Superior temporal gyrus (tissue), 1 donor: Measurements from ENCODE around the gene SPOCD1.

ENCODE experiments used
- DNase-seq: peaks from one replicate; pipeline ENCODE4 v3.0.0-alpha.2; 2016; ENCODE audit errors: extremely low spot score

Gene SPOCD1

DNA sequence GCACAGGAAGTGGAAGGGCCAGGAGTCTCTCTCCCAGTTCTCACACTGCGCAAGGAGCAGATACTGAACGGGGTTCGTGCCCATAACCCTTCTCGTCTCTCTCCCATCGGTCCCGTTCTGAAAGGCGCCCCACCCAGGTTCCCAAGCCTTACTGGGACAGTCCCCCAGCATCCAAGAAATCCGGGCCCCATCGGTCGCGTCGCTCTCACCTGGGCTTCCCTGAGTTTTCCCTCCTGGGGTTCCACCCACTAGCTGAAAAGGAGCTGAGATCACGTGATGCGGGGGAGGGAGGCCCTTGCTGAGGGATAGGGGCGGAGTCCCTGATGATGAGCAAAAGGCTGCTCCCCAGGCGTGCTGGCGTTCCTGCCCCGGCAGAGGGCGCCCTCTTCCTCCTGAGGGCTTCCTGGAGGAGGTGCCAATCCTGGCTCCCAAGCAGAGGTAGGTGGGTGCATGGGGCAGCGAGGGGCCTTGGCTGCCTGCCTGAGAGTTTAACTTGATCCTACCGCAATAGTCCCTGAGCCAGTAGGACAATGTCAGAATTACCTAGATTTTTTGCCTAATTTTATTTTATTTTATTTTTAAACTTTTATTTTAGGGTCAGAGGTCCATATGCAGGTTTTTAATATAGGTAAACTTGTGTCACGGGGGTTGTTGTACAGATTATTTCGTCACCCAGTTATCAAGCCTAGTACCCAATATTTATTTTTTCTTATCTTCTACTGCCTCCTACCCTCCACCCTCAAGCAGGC, at the start of gene SPOCD1:
TSS of gene SPOCD1 (minus strand) at position 271 of the 749 bp plus-strand sequence. CDS start 689 bp downstream, outside the sequence.
- no peak for DNase-seq

DNA sequence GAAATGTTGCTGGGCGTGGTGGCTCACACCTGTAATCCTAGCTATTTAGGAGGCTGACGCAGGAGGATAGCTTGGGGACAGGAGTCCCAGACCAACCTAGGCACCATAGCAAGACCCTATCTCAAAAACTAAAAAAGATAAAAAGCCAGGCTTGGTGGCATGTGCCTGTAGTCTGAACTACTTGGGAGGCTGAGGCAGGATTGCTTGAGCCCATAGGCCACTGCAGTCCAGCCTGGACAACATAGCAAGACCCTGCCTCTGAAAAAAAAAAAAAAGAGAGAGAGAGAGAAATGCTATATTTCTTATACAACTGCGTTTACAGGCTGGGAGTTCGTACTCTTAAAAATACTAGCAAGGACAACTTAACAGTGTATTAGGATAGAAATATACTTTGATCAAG, 46.2 kb upstream of the SPOCD1 start:
- no peak for DNase-seq

DNA sequence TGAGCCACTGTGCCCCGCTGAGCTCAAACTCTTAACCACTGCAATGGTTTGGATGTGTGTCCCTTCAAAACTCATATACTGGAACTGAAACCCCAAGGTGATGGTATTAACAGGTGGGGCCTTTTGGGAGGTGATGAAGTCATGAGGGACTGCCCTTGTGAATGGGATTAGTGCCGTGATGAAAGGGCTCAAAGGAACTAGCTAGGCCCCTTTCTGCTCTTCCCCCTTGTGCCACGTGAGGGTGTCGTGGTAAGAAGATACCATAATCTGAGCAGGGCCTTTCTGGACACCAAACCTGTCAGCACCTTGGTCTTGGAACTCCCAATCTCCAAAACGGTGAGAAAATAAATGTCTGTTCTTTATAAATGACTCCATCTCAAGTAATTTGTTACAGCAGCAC, 45.5 kb upstream of the SPOCD1 start:
- no peak for DNase-seq

DNA sequence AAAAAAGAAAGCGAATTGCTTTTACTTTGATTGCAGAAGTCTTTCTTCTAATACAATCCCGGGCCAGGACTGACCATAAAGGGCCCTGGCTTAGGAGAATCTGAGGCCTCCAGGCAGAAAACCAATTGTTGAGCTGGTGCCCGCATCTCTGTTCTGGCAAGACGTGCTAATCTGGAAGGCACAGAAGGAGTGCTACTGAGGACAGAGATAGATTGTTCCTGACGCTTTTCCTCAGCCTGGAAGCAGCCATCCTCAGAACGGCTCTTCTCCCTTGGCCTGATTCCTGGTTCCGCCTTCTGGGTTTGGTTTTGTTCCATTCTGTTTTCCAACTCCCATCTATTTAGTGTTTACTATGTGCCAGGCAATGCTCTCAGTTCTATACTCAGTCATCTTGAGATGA, 44.8 kb upstream of the SPOCD1 start:
- peak; percentile 62 for DNase-seq

DNA sequence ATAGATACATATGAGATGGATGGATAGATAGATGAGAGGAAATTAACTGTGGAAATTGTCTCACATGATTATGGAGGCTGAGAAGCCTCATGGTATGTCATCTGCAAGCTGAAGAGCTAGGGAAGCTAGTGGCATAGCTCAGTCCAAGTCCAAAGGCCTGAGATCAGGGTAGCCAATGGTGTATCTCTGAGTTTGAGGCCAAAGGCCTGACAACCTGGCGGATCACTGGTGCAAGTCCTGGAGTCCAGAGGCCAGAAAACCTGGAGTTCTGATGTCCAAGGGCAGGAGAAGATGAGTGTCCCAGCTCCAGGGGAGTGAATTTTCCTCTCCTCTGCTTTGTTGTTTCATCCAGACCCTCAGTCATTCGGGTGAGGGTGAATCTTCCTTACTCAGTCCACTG, 43.9 kb upstream of the SPOCD1 start:
- DNase-seq = no peak

DNA sequence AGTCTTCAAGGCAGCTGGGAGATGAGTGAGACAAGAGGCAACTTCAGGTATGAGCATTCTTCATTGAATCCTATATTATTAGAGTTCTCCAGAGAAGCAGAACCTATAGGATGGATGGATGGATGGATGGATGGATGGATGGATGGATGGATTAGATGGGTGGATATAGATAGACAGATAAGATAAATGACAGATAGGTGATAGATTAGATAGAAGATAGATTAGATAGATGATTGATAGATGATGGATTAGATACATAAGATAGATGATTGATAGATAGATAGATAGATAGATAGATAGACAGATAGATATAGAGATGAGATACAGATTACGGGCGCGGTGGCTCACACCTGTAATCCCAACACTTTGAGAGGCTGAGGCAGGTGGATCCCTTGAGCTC, 43.2 kb upstream of the SPOCD1 start:
- no peak for DNase-seq

DNA sequence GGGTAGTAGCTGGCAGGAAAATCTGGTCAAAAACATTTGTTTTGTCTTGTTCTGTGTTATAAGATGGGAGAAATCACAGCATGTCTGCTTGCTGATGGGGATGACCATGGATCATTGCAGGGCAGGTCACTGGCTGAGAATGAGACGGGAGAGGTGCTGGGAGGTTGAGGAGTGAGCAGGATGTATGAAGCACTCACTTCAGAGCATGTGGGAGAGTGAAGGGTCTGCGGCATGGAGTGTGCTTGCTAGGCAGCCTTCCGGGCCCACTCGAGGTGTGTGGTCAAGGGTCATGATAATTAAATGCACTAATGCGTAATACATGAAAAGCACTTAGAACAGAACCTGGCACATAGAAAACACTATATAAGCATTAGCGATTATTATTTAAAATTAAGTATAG, 42.0 kb upstream of the SPOCD1 start:
- no peak for DNase-seq

DNA sequence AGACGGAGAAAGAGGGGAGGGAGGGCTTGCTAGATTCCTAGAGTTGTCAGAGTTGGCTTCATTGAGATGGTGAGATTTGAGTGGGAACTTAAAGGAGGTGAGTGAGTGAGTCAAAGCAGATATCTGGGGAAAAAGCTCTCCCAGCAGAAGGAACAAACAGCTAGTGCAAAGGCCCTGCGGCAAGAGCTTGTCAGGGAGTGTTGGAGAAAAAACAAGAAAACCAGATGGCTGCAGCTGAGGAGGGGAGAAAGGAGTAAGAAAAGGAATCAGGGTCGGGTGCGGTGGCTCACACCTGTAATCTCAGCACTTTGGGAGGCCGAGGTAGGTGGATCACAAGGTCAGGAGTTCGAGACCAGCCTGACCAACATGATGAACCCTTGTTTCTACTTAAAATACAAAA, 40.3 kb upstream of the SPOCD1 start:
- DNase-seq = no peak

DNA sequence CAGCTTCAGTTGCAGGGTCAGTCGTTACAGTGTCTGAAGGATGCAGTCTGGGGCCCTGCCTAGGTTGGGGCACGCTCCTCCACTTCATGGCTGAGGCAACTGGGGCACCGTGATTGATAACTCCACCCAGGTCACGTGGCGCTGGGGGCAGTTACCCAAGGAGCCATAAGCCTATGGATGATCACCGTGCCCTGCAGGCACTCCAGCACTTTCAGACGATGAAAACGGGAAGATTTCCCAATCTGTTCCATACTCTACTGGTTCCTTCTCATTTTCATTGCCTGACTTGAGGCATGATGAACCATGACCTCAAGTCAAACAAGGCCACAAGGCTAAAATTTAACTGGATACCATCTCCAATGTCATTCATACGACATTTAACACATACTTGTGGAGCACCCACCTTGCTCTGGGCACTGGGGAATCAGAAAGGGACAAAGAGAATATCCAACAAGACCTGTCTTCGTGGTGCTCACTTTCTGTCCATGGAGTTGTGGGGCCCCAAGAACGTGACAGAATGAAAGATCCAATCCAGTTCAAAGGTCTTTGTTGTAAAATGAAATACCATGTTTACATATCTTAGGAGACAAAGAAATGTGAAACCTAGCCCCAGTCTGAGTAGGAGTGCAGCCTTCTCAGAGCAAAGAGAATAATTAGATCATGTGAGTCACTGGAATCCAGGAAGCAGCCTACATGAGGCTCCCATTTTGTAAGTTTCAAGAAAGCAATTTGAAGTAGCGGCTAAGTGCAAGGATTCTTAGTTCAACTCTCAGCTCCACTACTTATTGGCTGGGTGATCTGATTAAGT, 39.4 kb upstream of the SPOCD1 start:
- no peak for DNase-seq

DNA sequence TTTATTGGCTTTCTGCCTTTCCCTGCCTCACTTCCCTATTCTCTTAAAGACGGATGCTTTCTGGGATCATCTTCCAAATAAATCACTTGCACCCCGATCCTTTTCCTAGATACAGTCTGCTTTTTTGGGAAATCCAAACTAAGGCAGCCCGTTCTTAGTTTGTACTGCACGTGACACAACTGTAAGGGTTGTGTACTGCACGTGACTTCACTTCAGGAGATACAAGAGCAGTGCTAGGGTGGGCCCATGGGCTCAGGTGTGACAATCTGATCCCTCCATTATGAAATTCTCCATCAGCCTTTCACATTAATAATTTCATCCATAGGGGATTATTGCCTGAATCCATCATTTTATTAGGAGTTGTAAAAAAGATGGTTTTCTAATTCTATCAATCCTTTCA, 33.8 kb upstream of the SPOCD1 start:
- DNase-seq = no peak

DNA sequence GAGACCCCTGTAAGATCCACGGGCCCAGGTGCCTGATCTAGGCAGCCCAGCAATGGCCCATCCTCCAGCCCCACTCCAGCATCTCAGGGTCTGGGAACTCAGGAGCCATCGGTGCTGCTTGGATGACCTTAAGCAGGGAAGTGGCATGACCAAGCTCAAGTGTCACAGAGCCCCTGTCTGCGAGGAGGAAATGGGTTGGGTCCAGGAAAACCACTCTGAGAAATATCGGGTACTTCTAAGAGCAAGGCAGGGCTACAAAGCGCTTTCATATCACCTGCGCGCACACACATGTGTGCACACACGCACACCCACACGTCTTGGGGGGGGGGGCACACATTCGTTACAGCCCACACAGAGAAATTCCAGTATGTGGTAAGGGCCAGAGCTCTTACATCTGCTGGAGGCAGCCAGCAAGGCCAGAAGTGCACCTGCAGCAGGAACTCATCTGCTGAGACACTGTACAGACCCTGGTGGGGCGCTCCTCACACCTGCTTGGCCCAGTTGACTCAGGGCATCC, 32.6 kb upstream of the SPOCD1 start:
- no peak for DNase-seq

DNA sequence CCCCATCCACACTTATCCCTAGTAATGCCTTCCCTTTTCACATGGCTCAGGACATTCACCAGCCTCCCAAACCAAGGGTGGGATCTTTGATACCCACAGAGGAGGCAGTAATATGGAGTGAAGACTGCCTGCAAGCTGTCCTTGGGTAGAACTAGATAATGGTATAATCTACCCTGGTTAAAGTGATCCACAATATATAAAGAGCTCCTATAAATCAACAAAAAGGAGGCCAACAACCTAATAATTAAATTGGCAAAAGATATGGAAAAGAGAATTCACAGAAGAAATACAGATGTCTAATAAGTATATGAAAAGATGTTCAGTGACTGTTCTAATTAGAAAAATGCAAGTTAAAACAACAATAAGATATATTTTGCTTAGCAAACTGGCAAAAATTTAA, 30.7 kb upstream of the SPOCD1 start:
- no peak for DNase-seq

DNA sequence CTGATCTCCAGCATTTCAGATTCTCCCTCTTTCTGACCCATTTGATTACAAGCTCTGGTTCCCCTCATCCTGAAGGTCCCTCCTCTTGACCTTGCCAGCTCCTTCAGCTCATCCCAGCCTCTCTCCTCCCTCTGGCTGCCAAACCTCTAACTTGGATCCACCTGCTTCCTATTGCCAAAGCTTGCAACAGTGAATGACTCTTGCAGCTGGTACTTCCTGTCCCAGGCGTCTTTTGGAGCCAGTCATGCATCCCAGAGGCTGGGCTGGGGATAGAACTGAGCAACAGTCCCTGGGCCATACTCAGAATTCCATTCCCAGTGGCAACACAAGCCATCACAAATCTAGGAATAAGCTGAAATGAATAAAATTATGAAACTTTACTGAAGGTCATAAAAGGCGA, 27.7 kb upstream of the SPOCD1 start:
- DNase-seq = no peak

DNA sequence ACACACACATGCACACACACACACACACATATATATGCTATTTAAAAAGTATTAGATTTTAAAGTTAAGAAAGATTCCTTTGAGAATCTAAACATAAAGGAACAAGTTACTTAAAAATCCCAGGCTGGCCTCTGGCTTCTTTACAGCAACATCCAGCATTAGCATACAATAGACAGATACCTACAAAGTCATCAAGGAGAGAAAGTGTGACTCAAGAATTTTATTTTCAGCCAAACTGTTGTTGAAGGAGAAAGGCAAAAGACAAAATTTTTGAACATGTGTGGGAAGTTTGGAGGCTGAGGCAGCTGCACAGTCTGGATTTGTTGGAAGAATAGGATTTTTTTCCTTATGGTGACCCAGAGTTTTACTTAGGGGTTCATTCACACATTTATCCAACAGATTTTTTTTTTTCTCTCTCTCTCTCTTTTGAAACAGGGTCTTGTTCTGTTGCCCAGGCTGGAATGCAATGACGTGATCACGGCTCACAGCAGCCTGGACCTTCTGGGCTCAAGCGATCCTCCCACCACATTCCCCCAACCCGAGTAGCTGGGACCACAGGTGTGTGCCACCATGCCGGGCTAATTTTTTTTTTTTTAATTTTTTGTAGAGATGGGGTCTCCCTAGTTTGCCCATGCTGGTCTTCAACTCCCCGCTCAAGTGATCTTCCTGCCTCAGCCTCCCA, 24.0 kb upstream of the SPOCD1 start:
- peak; percentile 73 for DNase-seq

DNA sequence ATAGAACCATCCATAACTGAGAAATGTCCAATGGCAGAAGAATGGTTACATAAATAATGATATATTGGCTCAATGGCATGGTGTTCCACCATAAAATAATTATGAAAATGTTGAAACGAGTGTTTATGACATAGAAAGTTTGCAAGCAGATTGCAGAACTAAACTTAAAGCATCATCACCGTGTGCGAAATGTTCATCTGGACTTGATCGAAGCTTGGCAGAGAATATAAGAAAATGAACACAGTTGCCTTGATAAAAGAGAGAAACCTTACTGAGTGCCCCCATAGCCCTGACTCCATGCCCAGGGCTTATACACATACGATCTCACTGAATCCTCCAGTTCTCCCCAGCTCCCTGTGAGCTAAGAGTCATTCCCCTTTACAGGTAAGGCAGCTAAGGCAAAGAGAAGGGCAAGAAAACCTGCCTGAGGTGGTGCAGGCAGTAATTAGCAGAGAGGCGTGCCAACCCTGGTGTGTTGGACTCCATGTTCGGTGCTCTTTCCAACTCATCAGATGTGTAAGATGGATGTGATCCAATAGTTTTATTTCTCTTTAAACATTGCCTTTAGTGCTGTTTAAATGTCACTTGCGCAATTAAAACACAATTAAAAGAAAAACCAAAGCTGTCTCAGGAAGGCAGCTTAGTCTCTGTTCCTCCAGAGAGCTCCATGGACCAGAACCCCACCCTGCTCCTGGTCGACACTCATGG, 21.8 kb upstream of the SPOCD1 start:
- DNase-seq = no peak

DNA sequence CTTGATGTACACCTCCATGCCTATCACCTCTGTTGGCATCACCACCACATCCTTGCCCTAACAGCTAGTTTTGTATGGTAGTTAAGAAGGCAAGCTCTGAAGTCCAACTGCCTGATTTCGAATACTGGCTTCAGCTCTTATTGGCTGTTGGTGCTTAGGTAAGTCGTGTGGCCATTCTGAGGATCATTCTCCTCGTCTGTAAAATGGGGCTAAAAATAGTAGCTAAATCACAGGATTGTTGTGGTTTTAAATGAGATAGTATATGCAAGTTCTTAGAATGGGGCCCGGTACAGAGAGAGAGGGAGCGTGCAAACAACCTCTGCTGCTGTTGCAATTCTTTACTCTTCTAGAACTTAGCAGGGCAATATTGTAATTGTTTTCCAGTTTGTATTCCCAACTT, 20.8 kb upstream of the SPOCD1 start:
- DNase-seq = no peak

DNA sequence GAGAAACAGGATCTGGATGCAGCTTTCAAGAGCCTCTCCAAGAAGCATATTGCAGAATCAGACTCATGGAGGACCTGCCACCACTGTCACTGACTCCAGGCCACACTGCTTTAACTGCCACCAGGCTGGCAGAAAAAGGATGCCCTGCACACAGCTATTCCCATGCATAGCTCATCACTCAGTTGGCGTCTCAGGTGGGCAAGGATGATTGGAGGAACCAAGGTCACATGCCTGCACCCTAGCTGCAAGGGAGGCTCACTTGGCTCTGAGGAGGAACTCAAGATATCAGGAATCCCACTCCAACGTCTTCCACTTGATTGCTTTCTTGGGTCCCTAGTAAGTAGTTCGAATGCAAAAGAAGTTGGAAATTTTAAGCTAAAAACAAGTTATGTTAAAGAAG, 19.6 kb upstream of the SPOCD1 start:
- DNase-seq = no peak

DNA sequence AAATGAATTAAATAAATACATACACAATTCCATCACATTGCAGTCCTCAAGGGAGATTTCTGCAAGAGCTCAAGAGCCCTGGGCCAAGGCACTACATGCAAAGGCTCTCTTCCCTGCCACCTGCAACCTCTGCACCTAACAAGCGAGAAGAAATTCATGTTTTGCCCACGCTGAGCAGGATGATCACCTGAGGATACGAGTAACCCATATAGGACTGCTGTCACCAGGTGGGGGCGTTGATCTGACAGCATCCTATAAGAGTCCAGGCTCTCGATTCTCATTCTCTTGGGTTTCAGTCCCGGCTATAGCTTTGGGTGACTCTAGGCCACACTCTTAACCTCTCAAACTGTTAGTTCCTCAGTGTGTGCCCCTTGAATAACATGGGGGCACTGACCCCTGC, 18.7 kb upstream of the SPOCD1 start:
- DNase-seq = no peak

DNA sequence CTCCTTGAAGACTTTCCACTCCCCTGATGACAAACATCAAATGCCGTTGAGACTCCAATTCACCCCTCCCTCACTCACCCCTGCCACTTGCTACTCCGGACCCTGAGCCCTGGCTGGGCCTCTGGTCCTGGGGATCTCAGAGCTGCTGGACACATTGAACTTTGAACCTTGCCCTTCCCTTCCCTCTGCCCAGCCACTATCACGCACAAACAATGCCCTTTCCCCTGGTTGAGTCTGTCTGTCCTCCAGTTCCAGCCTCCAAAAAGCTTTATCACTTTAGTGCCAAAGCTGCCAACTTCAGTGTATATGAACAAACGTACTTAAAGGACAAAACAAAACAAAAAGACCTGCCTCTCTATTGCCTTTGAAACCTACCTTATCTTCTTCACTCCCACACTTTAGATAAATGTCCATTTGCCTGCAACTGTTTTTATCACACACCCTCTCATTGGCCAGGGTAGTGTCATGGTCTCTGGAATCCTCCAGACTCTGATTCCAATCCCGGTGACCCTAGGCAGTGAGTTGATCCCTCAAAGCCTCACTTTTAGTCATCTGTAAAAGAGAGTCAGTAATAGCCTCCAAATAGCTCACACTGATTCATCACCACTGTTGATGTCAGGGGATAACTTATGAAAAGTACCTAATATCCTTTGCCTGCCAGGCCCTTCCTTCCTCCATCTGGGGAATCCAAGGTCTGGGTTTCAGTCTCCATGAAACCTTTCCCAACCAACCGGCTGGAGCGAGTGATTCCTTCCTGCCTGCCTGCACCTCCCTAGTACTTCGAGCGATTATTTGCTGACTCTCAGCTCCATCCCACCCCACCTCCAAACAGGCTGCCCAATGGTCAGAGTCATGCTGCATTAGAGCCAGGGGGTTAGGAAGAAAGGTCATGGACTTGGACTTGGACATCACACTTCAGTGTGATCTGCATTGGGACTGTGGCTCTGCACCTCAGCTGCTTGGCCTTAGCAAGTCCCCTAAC, 15.9 kb upstream of the SPOCD1 start:
- DNase-seq = no peak

DNA sequence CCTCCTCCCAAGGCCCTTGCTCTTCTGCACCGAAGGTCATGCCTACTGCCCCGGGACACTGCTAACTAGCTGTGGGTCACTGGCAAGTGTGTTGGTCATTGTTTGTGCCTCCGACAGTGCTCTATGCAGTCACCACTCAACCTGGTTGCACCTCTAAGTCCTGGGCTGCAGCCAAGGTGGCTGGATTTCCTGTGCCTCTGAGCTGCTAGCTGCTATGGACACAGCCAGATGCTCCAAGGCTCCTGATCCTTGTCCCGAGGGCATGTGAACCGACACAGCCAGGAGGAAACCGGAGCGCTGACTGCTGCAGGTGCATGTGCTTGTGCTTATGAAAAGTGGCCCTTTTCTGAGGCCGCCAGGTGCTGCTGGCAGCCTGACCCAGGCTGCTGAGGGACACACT, 14.7 kb upstream of the SPOCD1 start:
- no peak for DNase-seq

DNA sequence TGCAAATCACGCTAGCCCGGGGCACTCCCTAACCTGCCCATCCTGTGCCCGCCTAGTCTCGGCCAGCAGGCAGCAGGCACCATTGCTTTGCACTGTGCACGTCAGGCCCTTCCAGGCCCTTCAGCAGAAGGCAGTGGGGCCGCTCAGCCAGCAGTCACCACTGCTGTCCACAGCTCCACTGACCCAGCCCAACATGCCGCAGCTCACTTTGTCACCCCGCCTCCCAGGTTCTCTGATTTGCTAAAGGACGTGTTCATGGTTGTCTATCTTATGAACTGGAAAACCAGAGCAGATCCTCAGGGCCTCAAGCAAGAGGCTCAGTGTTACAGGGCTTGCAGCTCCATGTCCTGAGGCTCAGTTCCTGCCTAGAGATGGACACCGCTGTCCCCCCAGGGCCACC, 14.2 kb upstream of the SPOCD1 start:
- DNase-seq = no peak
